ENCODE data around the gene VWA1. TPM values are rescaled to one million over a fixed set of nuclear protein-coding genes. Genes with fewer than 3 reads are reported as not detected.
"Not testable (repeated sequence)": the region's sequence is repeated elsewhere in the genome, so short reads cannot be mapped to it uniquely, and the experiment has no call there.

The VWA1 gene
- total RNA-seq, 1 donor from 2014 or later = 2.4 TPM

GRCh38 chr1:1427820-1428148 is 7.7 kb upstream of the VWA1 start:
- no peaks in the 10 kb centered on the region for H3K27me3 ChIP-seq
- peak overlapping the region; percentile 48 for H3K4me3 ChIP-seq
- H3K4me2 ChIP-seq = peak overlapping the region; percentile 77

GRCh38 chr1:1428174-1428573 is 7.3 kb upstream of the VWA1 start:
- H3K4me2 ChIP-seq = no peak overlapping the region
- Mint-ChIP-seq H3K4me3 (peak overlapping the region; percentile 76), H3K27ac (peak overlapping the region; percentile 14), H3K27me3 (ENCODE audit: insufficient read depth, low read depth) (peaks cover 18% of the 10 kb centered on the region), H3K9me3 (no peaks in the 10 kb centered on the region), H3K36me3 (peaks cover 3% of the 10 kb centered on the region), H3K4me1 (peaks cover 46% of the 10 kb centered on the region)
- peaks cover 47% of the 10 kb centered on the region for H3K4me1 ChIP-seq
- H3F3A ChIP-seq (ENCODE audit: low read depth) = peaks cover 65% of the 10 kb centered on the region
- no peak overlapping the region for H3K9ac ChIP-seq
- no peak for TF ChIP-seq EZH2 (IDR thresholded peaks at IDR 0.05)
- no peak for TF ChIP-seq EZH2phosphoT487 (IDR thresholded peaks at IDR 0.05)
- H3K27ac ChIP-seq = no peak overlapping the region
- H4K20me1 ChIP-seq (ENCODE audit: low read depth) = no peaks in the 10 kb centered on the region
- DNase-seq (ENCODE audit: low spot score) = no peak
- H2AFZ ChIP-seq (replicated peaks) = no peak overlapping the region
- no peaks in the 10 kb centered on the region for H3K36me3 ChIP-seq
- no peaks in the 10 kb centered on the region for H3K27me3 ChIP-seq
- H3K9me3 ChIP-seq (ENCODE audit: low read depth) = no peaks in the 10 kb centered on the region
- no peaks in the 10 kb centered on the region for H3K79me2 ChIP-seq (ENCODE audit: low read depth)
- H3K4me3 ChIP-seq = no peak overlapping the region

More at GRCh38 chr1:1427820-1428148, 7.7 kb upstream of the VWA1 start:
- peaks cover 3% of the 10 kb centered on the region for H3K36me3 Mint-ChIP-seq
- H3K27ac Mint-ChIP-seq = no peak overlapping the region
- no peaks in the 10 kb centered on the region for H3K9me3 Mint-ChIP-seq
- H3K36me3 ChIP-seq = no peaks in the 10 kb centered on the region
- peaks cover 18% of the 10 kb centered on the region for H3K27me3 Mint-ChIP-seq (ENCODE audit: insufficient read depth, low read depth)
- no peak for TF ChIP-seq CTCF (IDR thresholded peaks at IDR 0.05)
- TF ChIP-seq EZH2 (IDR thresholded peaks at IDR 0.05) = no peak
- TF ChIP-seq EZH2phosphoT487 (IDR thresholded peaks at IDR 0.05) = no peak
- no peaks in the 10 kb centered on the region for H3K9me3 ChIP-seq (ENCODE audit: low read depth)
- no peak overlapping the region for H3K27ac ChIP-seq
- H3F3A ChIP-seq (ENCODE audit: low read depth) = peaks cover 62% of the 10 kb centered on the region
- no peak overlapping the region for H3K9ac ChIP-seq
- H4K20me1 ChIP-seq (ENCODE audit: low read depth) = no peaks in the 10 kb centered on the region
- H3K4me1 ChIP-seq = peaks cover 43% of the 10 kb centered on the region
- no peak for DNase-seq (ENCODE audit: low spot score)
- H3K79me2 ChIP-seq (ENCODE audit: low read depth) = no peaks in the 10 kb centered on the region
- no peak overlapping the region for H2AFZ ChIP-seq (replicated peaks)
- no peak overlapping the region for H3K4me3 Mint-ChIP-seq
- H3K4me1 Mint-ChIP-seq = peaks cover 46% of the 10 kb centered on the region

GRCh38 chr1:1428967-1429366 is 6.5 kb upstream of the VWA1 start:
- not testable (repeated sequence) for H3K36me3 ChIP-seq; H3K4me3 Mint-ChIP-seq; H4K20me1 ChIP-seq (ENCODE audit: low read depth); H3K4me2 ChIP-seq; DNase-seq (ENCODE audit: low spot score); H3K9ac ChIP-seq; H3K36me3 Mint-ChIP-seq; H3K4me3 ChIP-seq; H3K79me2 ChIP-seq (ENCODE audit: low read depth); H3K27ac ChIP-seq; H2AFZ ChIP-seq (replicated peaks); H3K27me3 ChIP-seq; H3K9me3 ChIP-seq (ENCODE audit: low read depth); H3K27ac Mint-ChIP-seq; H3K9me3 Mint-ChIP-seq
- H3K4me1 Mint-ChIP-seq = peaks cover 48% of the 10 kb centered on the region
- H3F3A ChIP-seq (ENCODE audit: low read depth) = peaks cover 73% of the 10 kb centered on the region
- H3K27me3 Mint-ChIP-seq (ENCODE audit: insufficient read depth, low read depth) = peaks cover 18% of the 10 kb centered on the region
- H3K4me1 ChIP-seq = peaks cover 55% of the 10 kb centered on the region

- Mint-ChIP-seq H3K36me3 (peaks cover 3% of the 10 kb centered on the region), H3K27me3 (ENCODE audit: insufficient read depth, low read depth) (peaks cover 18% of the 10 kb centered on the region), H3K9me3 (no peaks in the 10 kb centered on the region), H3K4me3 (peak overlapping the region; percentile 68), H3K4me1 (peaks cover 45% of the 10 kb centered on the region), H3K27ac (peak overlapping the region; percentile 84)
- H2AFZ ChIP-seq (replicated peaks) = no peak overlapping the region
- no peaks in the 10 kb centered on the region for H3K9me3 ChIP-seq (ENCODE audit: low read depth)
- no peaks in the 10 kb centered on the region for H3K36me3 ChIP-seq
- no peak overlapping the region for H3K4me3 ChIP-seq
- no peaks in the 10 kb centered on the region for H3K79me2 ChIP-seq (ENCODE audit: low read depth)
- peaks cover 8% of the 10 kb centered on the region for H3K27me3 ChIP-seq
- no peak for DNase-seq (ENCODE audit: low spot score)
- H3F3A ChIP-seq (ENCODE audit: low read depth) = peaks cover 75% of the 10 kb centered on the region
- H3K4me1 ChIP-seq = peaks cover 62% of the 10 kb centered on the region
- H3K9ac ChIP-seq = no peak overlapping the region
- no peak for TF ChIP-seq CTCF (IDR thresholded peaks at IDR 0.05)
- no peak for TF ChIP-seq EZH2 (IDR thresholded peaks at IDR 0.05)
- TF ChIP-seq EZH2phosphoT487 (IDR thresholded peaks at IDR 0.05) = no peak
- peaks cover 4% of the 10 kb centered on the region for H4K20me1 ChIP-seq (ENCODE audit: low read depth)
- H3K4me2 ChIP-seq = no peak overlapping the region
- H3K27ac ChIP-seq = no peak overlapping the region
Measured at GRCh38 chr1:1429671-1430073, 5.8 kb upstream of the VWA1 start.
